ENCODE data around the gene PRICKLE4. TPM values are rescaled to one million over a fixed set of nuclear protein-coding genes. Genes with fewer than 3 reads are reported as not detected.

The PRICKLE4 gene
- total and polyA plus RNA-seq, 2 of the 8 experiments (the other 6 are each of a cell fraction or from before 2014, with no cell fraction given): 0.32 to 1.4 TPM

DNA sequence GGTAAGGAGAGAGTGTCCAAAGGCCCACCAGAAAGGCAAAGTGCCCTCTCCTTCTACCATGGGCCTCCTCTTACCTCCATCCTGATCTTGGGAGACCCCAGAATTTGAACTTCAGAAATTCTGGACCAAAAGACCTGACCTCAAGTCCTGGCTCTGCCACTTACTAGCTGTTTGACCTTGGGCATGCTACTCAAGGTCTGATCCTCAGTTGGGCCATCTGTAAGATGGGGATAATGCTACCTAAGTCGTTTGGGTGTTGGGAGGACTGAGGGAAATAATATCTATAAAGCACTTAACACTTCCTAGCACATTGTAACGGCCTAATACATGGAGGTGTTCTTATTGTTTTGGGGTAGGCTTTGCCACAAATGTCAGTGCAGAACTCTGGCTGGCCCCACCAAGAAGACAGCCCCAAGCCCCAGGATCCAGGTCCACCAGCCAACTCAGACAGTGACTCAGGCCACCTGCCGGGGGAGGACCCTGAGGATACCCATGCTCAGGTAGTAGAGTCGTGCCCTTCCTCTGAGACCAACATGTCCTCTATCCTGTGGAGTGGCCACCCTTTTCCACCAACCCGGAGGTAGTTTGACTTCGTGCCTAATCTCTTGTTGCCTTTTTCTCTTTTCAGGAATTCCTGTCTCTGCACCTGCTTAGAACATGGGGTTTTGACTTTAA is 2.7 kb downstream of the PRICKLE4 start:
- DNase-seq (ENCODE audit: low read depth in 1 of 2, low spot score in 2 of 2): no peak
- H2BK12ac ChIP-seq (ENCODE audit: low read depth, low read length): no peak overlapping the region
- H2BK15ac ChIP-seq (ENCODE audit: low read length): no peak overlapping the region
- no peak overlapping the region for H3K27ac ChIP-seq (ENCODE audit: low read depth, low read length)
- no peaks in the 10 kb centered on the region for H3K9me3 ChIP-seq (ENCODE audit: insufficient read depth in 2 of 2, low read depth in 1 of 2, low read length in 1 of 2)
- POLR2A ChIA-PET (ENCODE audit: partially characterized antibody): interaction anchor here (1.0 to 1.9 kb wide), 4 partner anchors 138 to 267 kb away, joined by 3 to 6 read pairs (median 4); partner anchors contain the start of genes BYSL, MED20 and TAF8
- FAIRE-seq: no peak
- peaks cover 0 to 5% of the 10 kb centered on the region in 2 experiments; a peak in 3 of 4 replicates for H3K79me2 ChIP-seq (ENCODE audit: control insufficient read depth in 1 of 2, insufficient read depth in 2 of 2, low read length in 2 of 2)
- H4K5ac ChIP-seq (ENCODE audit: insufficient read length, low read depth, low read length): no peak overlapping the region
- CTCF ChIA-PET (ENCODE audit: partially characterized antibody): interaction anchor here (0.9 to 5.1 kb wide), 10 partner anchors 45 to 415 kb away, joined by 3 to 108 read pairs (median 4); partner anchors contain the start of gene TAF8
- no peak overlapping the region for H3K14ac ChIP-seq (ENCODE audit: insufficient read length)
- TF ChIP-seq JUN (IDR thresholded peaks at IDR 0.05; ENCODE audit: low read depth, low read length) (no peak), PHF8 (conservative IDR thresholded peaks at IDR 0.05; ENCODE audit: low read depth, low read length) (no peak)
- no peaks in the 10 kb centered on the region for H3K36me3 ChIP-seq (ENCODE audit: control insufficient read depth in 2 of 4, insufficient read depth in 4 of 4, low read length in 3 of 4)
- no peak overlapping the region for H4K91ac ChIP-seq (replicated peaks; ENCODE audit: insufficient read length, low read length)
- H4K20me1 ChIP-seq (replicated peaks in 1 of 2; ENCODE audit: control insufficient read depth in 1 of 2, insufficient read depth in 2 of 2, low read length in 2 of 2): peaks cover 0 to 8% of the 10 kb centered on the region in 2 experiments
- no peak overlapping the region for H3K23ac ChIP-seq (ENCODE audit: insufficient read length)
- no peak overlapping the region for H2BK120ac ChIP-seq (replicated peaks; ENCODE audit: low read depth, low read length)
- H3K4ac ChIP-seq (replicated peaks; ENCODE audit: insufficient read length, low read depth, low read length): no peak overlapping the region
- H2BK20ac ChIP-seq (ENCODE audit: low read length): no peak overlapping the region
- peaks cover 4 to 10% (median 7%) of the 10 kb centered on the region in 4 experiments; a peak in 6 of 7 replicates for H3K4me1 ChIP-seq (replicated peaks in 1 of 4; ENCODE audit: control insufficient read depth in 3 of 4, insufficient read depth in 4 of 4, low read length in 3 of 4)
- H2AK5ac ChIP-seq (ENCODE audit: low read depth, low read length): no peak overlapping the region
- peaks cover 2 to 39% (median 25%) of the 10 kb centered on the region in 4 experiments for H3K27me3 ChIP-seq (replicated peaks in 1 of 4; ENCODE audit: control insufficient read depth in 3 of 4, extremely low read depth in 1 of 4, insufficient read depth in 3 of 4, low read length in 3 of 4)
- H2AFZ ChIP-seq (ENCODE audit: low read length): no peak overlapping the region
- H3K79me1 ChIP-seq (ENCODE audit: low read depth, low read length): peaks cover 2% of the 10 kb centered on the region; the same call in 1 of the 2 replicates
- peaks cover 20% of the 10 kb centered on the region for H3K23me2 ChIP-seq (ENCODE audit: low read depth, low read length)
- no peak overlapping the region for H3K4me3 ChIP-seq (ENCODE audit: extremely low read depth in 1 of 4, insufficient read depth in 2 of 4, low read depth in 3 of 4, low read length in 4 of 4)
- WGBS, 2 experiments (ENCODE audit: extremely low coverage in 1 of 2, insufficient coverage in 1 of 2, insufficient read length in 1 of 2, insufficient replicate concordance in 2 of 2, low coverage in 1 of 2, low lambda C conversion rate in 2 of 2, missing lambda C conversion rate in 1 of 2): 77% methylated on average over 6 of the region's 6 CpGs; no CpG with 5 or more reads in 1 of the 2 experiments
- H3K9ac ChIP-seq (replicated peaks in 1 of 4; ENCODE audit: extremely low read depth in 1 of 4, low read depth in 3 of 4, low read length in 3 of 4): no peak overlapping the region
- no peak overlapping the region for H3K4me2 ChIP-seq (ENCODE audit: insufficient read depth in 1 of 2, low read depth in 2 of 2, low read length in 2 of 2)
- H2BK5ac ChIP-seq (ENCODE audit: low read depth, low read length): no peak overlapping the region
- no peak overlapping the region for H3K18ac ChIP-seq (ENCODE audit: extremely low read depth, low read length)
- no peak overlapping the region for H3K56ac ChIP-seq (replicated peaks; ENCODE audit: insufficient read length, low read depth, low read length)
- no peak overlapping the region for H4K8ac ChIP-seq (ENCODE audit: extremely low read depth, insufficient read depth, low read length)
